A549 (cell line): ENCODE measurements around the gene LDB1. TPM values are rescaled to one million over a fixed set of nuclear protein-coding genes. Genes with fewer than 3 reads are reported as not detected.
A peak's percentile ranks its signal among the peaks of the same experiment; 100 is the strongest.

Source experiments
- BHLHE40 ChIP-seq: IDR thresholded peaks from 2 replicates; pipeline ENCODE4 v1.6.1; 2012; ENCODE audit warnings: low read depth, low read length, inconsistent platforms
- CBX2 ChIP-seq: fragments of 200-600 bp; sonication (generic); IDR thresholded peaks from 2 replicates; pipeline ENCODE4 v1.6.1; 2016; ENCODE audit warnings: low read depth, mild to moderate bottlenecking, borderline replicate concordance
- CBX8 ChIP-seq: fragments of 200-600 bp; sonication (generic); IDR thresholded peaks from 2 replicates; pipeline ENCODE4 v1.6.1; 2016
- CEBPB ChIP-seq, 2 experiments: fragments of >200 bp in 1 of 2; sonication (Bioruptor Twin) in 1 of 2; formaldehyde crosslinking in 1 of 2; IDR thresholded peaks; 2 replicates each; pipeline ENCODE4 v1.6.1; 2012 to 2016
- CHD4 ChIP-seq: fragments of 200-600 bp; sonication (generic); IDR thresholded peaks from 2 replicates; pipeline ENCODE4 v1.6.1; 2016; ENCODE audit warnings: antibody characterized with exemption, mild to moderate bottlenecking, borderline replicate concordance
- EHF ChIP-seq: fragments of 250-450 bp; sonication (Bioruptor Pico); IDR thresholded peaks from 2 replicates; pipeline ENCODE4 v1.5.0; 2020; ENCODE audit warnings: mild to moderate bottlenecking
- FOSL2 ChIP-seq, 2 experiments: fragments of 450-650 bp in 1 of 2; fragments of >200 bp in 1 of 2; sonication (Bioruptor Twin) in 1 of 2; formaldehyde crosslinking; IDR thresholded peaks; 2 replicates each; pipeline versions ENCODE4 v1.5.0 to v1.6.1; 2016 to 2020; ENCODE audit warnings: mild to moderate bottlenecking in 1 of 2, moderate library complexity in 1 of 2
- HEYL ChIP-seq: fragments of 250-450 bp; sonication (Bioruptor Pico); IDR thresholded peaks from 2 replicates; pipeline ENCODE4 v1.8.0; 2021; ENCODE audit warnings: mild to moderate bottlenecking, moderate library complexity
- HOXB13 ChIP-seq: fragments of 250-450 bp; sonication (Bioruptor Pico); IDR thresholded peaks from 2 replicates; pipeline ENCODE4 v1.5.0; 2020; ENCODE audit warnings: low read depth, mild to moderate bottlenecking, moderate library complexity
- JUN ChIP-seq, 2 experiments: fragments of >200 bp; sonication (Bioruptor Twin); formaldehyde crosslinking; IDR thresholded peaks; 2 replicates in 1 of 2; 3 replicates in 1 of 2; pipeline ENCODE4 v1.6.1; 2016 to 2017
- KDM1A ChIP-seq: fragments of 200-600 bp; sonication (generic); IDR thresholded peaks from 2 replicates; pipeline ENCODE4 v1.6.1; 2016; ENCODE audit warnings: low read depth, mild to moderate bottlenecking
- KDM5A ChIP-seq: fragments of 200-600 bp; sonication (generic); IDR thresholded peaks from 2 replicates; pipeline ENCODE4 v1.6.1; 2016; ENCODE audit warnings: antibody characterized with exemption, mild to moderate bottlenecking
- MAFK ChIP-seq: fragments of 450-650 bp; IDR thresholded peaks from 2 replicates; pipeline ENCODE4 v1.6.1; 2014; ENCODE audit not compliant: partially characterized antibody
- MYC ChIP-seq: IDR thresholded peaks from 2 replicates; pipeline ENCODE4 v1.6.1; 2012; ENCODE audit warnings: mild to moderate bottlenecking, inconsistent platforms, low read length, improper control_type of control experiment, borderline replicate concordance
- NFE2L2 ChIP-seq: fragments of 150-350 bp; conservative IDR thresholded peaks from 2 replicates; pipeline ENCODE4 v1.6.1; 2014; ENCODE audit warnings: low read length
- NPAS2 ChIP-seq: fragments of 250-450 bp; sonication (Bioruptor Pico); IDR thresholded peaks from 2 replicates; pipeline ENCODE4 v1.8.0; 2022; ENCODE audit warnings: mild to moderate bottlenecking, moderate library complexity, borderline replicate concordance
- NR3C1 ChIP-seq: fragments of >200 bp; sonication (Bioruptor Twin); formaldehyde crosslinking; IDR thresholded peaks from 3 replicates; pipeline ENCODE4 v1.6.1; 2017
- PHF8 ChIP-seq: fragments of 200-600 bp; sonication (generic); IDR thresholded peaks from 2 replicates; pipeline ENCODE4 v1.6.1; 2016; ENCODE audit warnings: low read depth, mild to moderate bottlenecking, antibody characterized with exemption, moderate library complexity, borderline replicate concordance
- POLR2AphosphoS2 ChIP-seq: conservative IDR thresholded peaks from 2 replicates; pipeline ENCODE4 v1.6.1; 2012; ENCODE audit warnings: low read length, improper control_type of control experiment, inconsistent platforms
- RAD21 ChIP-seq, 2 experiments: fragments of >200 bp in 1 of 2; sonication (Bioruptor Twin) in 1 of 2; formaldehyde crosslinking in 1 of 2; IDR thresholded peaks in 1 of 2; conservative IDR thresholded peaks in 1 of 2; 2 replicates in 1 of 2; 3 replicates in 1 of 2; pipeline ENCODE4 v1.6.1; 2012 to 2018; ENCODE audit warnings: inconsistent platforms in 1 of 2
- RNF2 ChIP-seq: fragments of 200-600 bp; sonication (generic); IDR thresholded peaks from 2 replicates; pipeline ENCODE4 v1.6.1; 2016; ENCODE audit warnings: low read depth, mild to moderate bottlenecking, antibody characterized with exemption, moderate library complexity, borderline replicate concordance
- TFCP2L1 ChIP-seq: fragments of 250-450 bp; sonication (Bioruptor Pico); IDR thresholded peaks from 2 replicates; pipeline ENCODE4 v1.5.0; 2021; ENCODE audit warnings: mild to moderate bottlenecking
- ZC3H11A ChIP-seq: fragments of 450-650 bp; IDR thresholded peaks from 2 replicates; pipeline ENCODE4 v1.6.1; 2014; ENCODE audit warnings: antibody characterized with exemption, mild to moderate bottlenecking
- ZFP36 ChIP-seq: fragments of 450-650 bp; IDR thresholded peaks from 2 replicates; pipeline ENCODE4 v1.6.1; 2014; ENCODE audit warnings: borderline replicate concordance; ENCODE audit not compliant: partially characterized antibody
- polyA plus RNA-seq, 4 experiments: library from polyadenylated mRNA; depleted of rRNA in 3 of 4; stranded (reverse); fragments of >200 nt; fragmentation: RNase III in 1 of 4; extraction: RNeasy Plus Mini Kit Qiagen cat#74134 plus additional on column Dnase treatment in 1 of 4; gene quantifications; 2 replicates in 3 of 4; 3 replicates in 1 of 4; pipeline ENCODE4 v1.2.3, GENCODE V29; 2011 to 2017
- TF ChIP-seq, protein P1 (sequence below): fragments of >200 bp; sonication (Bioruptor Twin); formaldehyde crosslinking; IDR thresholded peaks from 3 replicates; pipeline ENCODE4 v1.6.1; 2016
- TF ChIP-seq, protein P2 (sequence below): fragments of >200 bp; sonication (Bioruptor Twin); formaldehyde crosslinking; IDR thresholded peaks from 3 replicates; pipeline ENCODE4 v1.5.1; 2016
- TF ChIP-seq, protein P3 (sequence below): fragments of 200-600 bp; sonication (generic); IDR thresholded peaks from 2 replicates; pipeline ENCODE4 v1.6.1; 2016; ENCODE audit warnings: antibody characterized with exemption, mild to moderate bottlenecking, moderate library complexity
- TF ChIP-seq, protein P4 (sequence below): fragments of 150-350 bp; IDR thresholded peaks from 2 replicates; pipeline ENCODE4 v1.6.1; 2014; ENCODE audit warnings: low read depth, mild to moderate bottlenecking, low read length
- TF ChIP-seq, protein P5 (sequence below): fragments of 250-450 bp; sonication (Bioruptor Pico); IDR thresholded peaks from 2 replicates; pipeline ENCODE4 v1.5.0; 2021; ENCODE audit warnings: mild to moderate bottlenecking, moderate library complexity, borderline replicate concordance
- TF ChIP-seq, protein P6 (sequence below): fragments of >200 bp; sonication (Bioruptor Twin); formaldehyde crosslinking; IDR thresholded peaks from 2 replicates; pipeline ENCODE4 v1.6.1; 2016

Gene LDB1
- polyA plus RNA-seq, 2 of the 4 experiments (the other 2 are of a cell fraction): 37.2 to 47.0 TPM

DNA sequence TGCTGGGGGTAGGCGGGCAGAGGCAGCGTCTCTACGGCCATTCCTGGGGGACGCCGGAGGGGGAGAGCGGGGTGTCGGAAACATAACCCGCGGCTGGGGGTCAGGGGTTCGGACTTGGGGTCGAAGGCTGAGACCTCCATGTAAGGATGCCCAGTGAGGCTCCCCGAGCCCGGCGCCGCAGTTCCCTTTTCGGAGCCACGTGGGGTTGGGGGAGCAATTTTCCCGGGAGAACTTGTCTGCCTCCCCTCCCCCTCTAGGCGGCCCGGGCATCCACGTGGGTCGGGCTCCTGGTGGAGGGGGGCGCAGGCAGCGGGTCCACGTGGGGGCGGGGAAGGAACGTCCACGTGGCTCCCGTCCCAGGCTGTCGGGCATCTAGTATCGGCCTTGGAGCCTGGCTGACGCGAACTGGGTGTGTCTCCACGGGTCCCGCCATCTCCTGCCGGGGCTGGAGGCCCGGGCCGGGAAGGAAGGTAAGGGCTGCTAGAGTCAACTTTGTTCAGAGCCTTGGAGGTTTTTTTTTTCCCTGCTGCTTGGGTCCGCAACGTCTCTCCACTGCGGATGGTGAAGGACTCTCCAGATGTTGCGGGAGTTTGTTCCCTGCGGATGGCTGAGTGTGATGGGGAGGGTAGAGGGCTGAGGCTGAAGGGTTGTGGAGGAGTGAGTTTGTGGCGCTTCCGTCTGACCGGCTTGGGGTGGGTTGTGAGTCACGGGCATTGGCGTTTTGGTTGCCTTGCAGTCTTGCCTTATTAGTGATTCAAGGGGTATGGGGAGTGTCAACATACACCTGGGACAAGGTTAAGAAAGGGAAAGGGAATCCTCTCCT lies 13.4 kb upstream of the LDB1 start (continued):
- TF ChIP-seq ZC3H11A (no peak), KDM5A (no peak), HOXB13 (no peak), FOSL2 (IDR thresholded peaks at IDR 0.05) (no peak), FOSL2 (CRISPR knock-in tag; IDR thresholded peaks at IDR 0.05) (no peak), BHLHE40 (no peak), NFE2L2 (no peak), HEYL (CRISPR knock-in tag) (no peak), CBX8 (no peak), KDM1A (no peak), CHD4 (no peak), MAFK (no peak), POLR2AphosphoS2 (no peak), CEBPB (IDR thresholded peaks at IDR 0.05) (no peak), EHF (no peak), TFCP2L1 (CRISPR knock-in tag) (peak; percentile 24; the same call in 1 of the 2 replicates), RAD21 (conservative IDR thresholded peaks at IDR 0.05 in 1 of 2, IDR thresholded peaks at IDR 0.05 in 1 of 2) (no peak), CBX2 (no peak), JUN (IDR thresholded peaks at IDR 0.05) (no peak), RNF2 (no peak), NR3C1 (no peak), NPAS2 (peak; percentile 28; the same call in 1 of the 2 replicates), MYC (peak; percentile 100), PHF8 (peak; percentile 24; the same call in 1 of the 2 replicates), ZFP36 (no peak)
- TF ChIP-seq, protein P1, sequence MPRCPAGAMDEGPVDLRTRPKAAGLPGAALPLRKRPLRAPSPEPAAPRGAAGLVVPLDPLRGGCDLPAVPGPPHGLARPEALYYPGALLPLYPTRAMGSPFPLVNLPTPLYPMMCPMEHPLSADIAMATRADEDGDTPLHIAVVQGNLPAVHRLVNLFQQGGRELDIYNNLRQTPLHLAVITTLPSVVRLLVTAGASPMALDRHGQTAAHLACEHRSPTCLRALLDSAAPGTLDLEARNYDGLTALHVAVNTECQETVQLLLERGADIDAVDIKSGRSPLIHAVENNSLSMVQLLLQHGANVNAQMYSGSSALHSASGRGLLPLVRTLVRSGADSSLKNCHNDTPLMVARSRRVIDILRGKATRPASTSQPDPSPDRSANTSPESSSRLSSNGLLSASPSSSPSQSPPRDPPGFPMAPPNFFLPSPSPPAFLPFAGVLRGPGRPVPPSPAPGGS: no peak
- TF ChIP-seq, protein P2, sequence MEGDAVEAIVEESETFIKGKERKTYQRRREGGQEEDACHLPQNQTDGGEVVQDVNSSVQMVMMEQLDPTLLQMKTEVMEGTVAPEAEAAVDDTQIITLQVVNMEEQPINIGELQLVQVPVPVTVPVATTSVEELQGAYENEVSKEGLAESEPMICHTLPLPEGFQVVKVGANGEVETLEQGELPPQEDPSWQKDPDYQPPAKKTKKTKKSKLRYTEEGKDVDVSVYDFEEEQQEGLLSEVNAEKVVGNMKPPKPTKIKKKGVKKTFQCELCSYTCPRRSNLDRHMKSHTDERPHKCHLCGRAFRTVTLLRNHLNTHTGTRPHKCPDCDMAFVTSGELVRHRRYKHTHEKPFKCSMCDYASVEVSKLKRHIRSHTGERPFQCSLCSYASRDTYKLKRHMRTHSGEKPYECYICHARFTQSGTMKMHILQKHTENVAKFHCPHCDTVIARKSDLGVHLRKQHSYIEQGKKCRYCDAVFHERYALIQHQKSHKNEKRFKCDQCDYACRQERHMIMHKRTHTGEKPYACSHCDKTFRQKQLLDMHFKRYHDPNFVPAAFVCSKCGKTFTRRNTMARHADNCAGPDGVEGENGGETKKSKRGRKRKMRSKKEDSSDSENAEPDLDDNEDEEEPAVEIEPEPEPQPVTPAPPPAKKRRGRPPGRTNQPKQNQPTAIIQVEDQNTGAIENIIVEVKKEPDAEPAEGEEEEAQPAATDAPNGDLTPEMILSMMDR: no peak
- TF ChIP-seq, protein P3, sequence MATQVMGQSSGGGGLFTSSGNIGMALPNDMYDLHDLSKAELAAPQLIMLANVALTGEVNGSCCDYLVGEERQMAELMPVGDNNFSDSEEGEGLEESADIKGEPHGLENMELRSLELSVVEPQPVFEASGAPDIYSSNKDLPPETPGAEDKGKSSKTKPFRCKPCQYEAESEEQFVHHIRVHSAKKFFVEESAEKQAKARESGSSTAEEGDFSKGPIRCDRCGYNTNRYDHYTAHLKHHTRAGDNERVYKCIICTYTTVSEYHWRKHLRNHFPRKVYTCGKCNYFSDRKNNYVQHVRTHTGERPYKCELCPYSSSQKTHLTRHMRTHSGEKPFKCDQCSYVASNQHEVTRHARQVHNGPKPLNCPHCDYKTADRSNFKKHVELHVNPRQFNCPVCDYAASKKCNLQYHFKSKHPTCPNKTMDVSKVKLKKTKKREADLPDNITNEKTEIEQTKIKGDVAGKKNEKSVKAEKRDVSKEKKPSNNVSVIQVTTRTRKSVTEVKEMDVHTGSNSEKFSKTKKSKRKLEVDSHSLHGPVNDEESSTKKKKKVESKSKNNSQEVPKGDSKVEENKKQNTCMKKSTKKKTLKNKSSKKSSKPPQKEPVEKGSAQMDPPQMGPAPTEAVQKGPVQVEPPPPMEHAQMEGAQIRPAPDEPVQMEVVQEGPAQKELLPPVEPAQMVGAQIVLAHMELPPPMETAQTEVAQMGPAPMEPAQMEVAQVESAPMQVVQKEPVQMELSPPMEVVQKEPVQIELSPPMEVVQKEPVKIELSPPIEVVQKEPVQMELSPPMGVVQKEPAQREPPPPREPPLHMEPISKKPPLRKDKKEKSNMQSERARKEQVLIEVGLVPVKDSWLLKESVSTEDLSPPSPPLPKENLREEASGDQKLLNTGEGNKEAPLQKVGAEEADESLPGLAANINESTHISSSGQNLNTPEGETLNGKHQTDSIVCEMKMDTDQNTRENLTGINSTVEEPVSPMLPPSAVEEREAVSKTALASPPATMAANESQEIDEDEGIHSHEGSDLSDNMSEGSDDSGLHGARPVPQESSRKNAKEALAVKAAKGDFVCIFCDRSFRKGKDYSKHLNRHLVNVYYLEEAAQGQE: no peak
- TF ChIP-seq, protein P4, sequence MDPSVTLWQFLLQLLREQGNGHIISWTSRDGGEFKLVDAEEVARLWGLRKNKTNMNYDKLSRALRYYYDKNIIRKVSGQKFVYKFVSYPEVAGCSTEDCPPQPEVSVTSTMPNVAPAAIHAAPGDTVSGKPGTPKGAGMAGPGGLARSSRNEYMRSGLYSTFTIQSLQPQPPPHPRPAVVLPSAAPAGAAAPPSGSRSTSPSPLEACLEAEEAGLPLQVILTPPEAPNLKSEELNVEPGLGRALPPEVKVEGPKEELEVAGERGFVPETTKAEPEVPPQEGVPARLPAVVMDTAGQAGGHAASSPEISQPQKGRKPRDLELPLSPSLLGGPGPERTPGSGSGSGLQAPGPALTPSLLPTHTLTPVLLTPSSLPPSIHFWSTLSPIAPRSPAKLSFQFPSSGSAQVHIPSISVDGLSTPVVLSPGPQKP: no peak
- TF ChIP-seq, protein P5, sequence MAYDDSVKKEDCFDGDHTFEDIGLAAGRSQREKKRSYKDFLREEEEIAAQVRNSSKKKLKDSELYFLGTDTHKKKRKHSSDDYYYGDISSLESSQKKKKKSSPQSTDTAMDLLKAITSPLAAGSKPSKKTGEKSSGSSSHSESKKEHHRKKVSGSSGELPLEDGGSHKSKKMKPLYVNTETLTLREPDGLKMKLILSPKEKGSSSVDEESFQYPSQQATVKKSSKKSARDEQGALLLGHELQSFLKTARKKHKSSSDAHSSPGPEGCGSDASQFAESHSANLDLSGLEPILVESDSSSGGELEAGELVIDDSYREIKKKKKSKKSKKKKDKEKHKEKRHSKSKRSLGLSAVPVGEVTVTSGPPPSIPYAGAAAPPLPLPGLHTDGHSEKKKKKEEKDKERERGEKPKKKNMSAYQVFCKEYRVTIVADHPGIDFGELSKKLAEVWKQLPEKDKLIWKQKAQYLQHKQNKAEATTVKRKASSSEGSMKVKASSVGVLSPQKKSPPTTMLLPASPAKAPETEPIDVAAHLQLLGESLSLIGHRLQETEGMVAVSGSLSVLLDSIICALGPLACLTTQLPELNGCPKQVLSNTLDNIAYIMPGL (CRISPR knock-in tag): no peak
- TF ChIP-seq, protein P6, sequence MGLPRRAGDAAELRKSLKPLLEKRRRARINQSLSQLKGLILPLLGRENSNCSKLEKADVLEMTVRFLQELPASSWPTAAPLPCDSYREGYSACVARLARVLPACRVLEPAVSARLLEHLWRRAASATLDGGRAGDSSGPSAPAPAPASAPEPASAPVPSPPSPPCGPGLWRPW: no peak
